Medulla oblongata (tissue), 1 donor: ENCODE measurements around the gene TP53AIP1.

Source experiments
- DNase-seq: peaks from one replicate; pipeline ENCODE4 v3.0.0-alpha.2; 2015; ENCODE audit errors: extremely low spot score

TP53AIP1 gene

GRCh38 chr11:128906185-128907050 is 36.3 kb downstream of the TP53AIP1 start:
- peak; percentile 78 for DNase-seq

DNA sequence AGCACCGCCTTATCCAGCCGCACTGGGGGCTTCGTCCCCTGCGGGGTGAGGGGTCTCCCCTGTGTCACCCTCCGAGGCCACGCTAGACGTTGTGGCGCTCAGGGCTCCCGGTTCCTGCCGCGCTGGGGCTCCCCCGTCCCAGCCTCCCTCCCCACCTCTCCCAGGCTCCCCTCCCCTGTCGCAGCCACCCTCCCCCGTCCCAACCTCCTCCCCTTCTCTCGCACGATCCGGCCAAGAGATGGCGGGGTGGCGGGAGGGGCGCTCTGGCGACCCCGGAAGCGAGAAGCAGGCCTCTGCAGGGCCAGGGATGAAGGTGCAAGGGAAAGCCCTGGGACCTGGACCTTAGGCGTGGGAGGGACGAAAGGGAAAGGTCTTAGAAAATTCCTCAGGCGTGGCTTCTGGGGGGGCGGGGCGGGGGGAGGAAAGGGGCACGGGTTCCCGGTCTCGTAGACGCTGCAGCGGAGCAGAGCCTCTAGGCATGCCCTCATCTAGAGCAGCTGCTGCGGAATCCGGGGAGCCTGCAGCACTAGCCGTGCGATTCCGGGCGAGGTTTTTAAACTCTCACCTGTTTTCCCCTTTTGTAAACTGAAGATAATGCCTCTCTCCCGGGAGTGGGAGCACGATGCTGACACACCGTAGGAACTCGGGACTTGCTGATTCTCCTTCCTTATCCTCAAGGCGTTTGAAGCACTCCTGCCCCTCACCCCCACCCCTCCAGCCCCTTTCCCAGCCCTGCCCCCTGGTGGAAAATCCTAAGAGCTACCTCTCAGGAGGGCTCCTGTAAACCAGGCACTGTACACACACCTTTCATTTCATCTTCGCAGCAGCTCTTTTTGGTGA is 37.1 kb downstream of the TP53AIP1 start:
- no peak for DNase-seq

- DNase-seq, result no peak
These were observed 37.9 kb downstream of the TP53AIP1 start for GRCh38 chr11:128904656-128905344.

DNA sequence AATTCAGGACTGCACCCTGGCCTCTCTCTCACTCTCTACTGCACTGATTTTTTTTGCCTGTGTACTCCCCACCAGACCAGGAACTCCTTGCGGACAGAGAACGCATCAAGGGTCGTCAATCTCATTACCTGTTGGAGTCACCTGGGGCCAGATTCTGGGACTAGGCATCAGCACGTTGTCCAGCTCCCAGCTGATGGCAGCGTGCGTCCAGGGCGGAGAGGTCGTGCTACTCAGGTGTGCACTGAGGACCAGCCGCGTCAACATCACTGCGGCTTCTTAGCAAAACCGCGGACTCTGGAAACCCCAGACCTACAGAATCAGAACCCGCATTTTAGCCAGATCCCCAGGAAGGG is 38.4 kb downstream of the TP53AIP1 start:
- no peak for DNase-seq

GRCh38 chr11:128903248-128904061 is 39.2 kb downstream of the TP53AIP1 start:
- DNase-seq, result peak; percentile 74

GRCh38 chr11:128902515-128903066 is 40.1 kb downstream of the TP53AIP1 start:
- DNase-seq, result no peak

GRCh38 chr11:128901653-128902514 is 40.8 kb downstream of the TP53AIP1 start:
- no peak for DNase-seq

- DNase-seq, result no peak
These were observed 42.2 kb downstream of the TP53AIP1 start for GRCh38 chr11:128900468-128900867.

DNA sequence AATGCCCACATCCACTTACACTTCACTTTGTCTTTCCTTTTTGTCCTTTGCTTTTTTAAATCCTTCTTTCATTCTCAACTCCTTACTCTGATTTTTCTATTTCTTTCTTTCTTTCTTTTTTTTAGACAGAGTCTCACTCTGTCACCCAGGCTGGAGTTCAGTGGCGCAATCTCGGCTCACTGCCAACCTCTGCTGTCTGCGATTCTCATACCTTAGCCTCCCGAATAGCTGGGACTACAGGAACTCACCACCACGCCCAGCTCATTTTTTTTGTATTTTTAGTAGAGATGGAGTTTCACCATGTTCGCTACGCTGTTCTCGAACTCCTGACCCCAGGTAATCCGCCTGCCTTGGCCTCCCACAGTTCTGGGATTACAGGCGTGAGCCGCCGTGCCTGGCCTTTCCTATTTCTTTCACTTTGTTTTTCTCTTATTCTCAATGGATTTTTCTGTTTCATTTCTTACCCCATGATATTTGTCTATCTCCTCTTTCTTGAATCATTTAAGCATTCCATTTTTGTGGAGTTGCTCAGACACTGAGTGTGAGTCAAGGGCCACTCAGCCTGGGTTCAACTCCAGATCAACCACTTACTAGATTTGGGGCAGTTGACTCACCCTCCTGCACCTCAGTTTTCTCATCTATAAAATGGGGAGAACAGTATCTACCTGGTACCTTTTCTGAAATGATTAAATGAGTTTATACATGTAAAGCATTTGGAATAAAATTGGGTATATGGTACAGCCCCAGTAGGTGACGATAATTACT is 43.9 kb downstream of the TP53AIP1 start:
- no peak for DNase-seq

- DNase-seq, result no peak
These were observed 44.8 kb downstream of the TP53AIP1 start for GRCh38 chr11:128897826-128898225.

- DNase-seq, result no peak
These were observed 46.3 kb downstream of the TP53AIP1 start for GRCh38 chr11:128896356-128896755.

- no peak for DNase-seq
These were observed 47.1 kb downstream of the TP53AIP1 start for GRCh38 chr11:128895526-128895925.

DNA sequence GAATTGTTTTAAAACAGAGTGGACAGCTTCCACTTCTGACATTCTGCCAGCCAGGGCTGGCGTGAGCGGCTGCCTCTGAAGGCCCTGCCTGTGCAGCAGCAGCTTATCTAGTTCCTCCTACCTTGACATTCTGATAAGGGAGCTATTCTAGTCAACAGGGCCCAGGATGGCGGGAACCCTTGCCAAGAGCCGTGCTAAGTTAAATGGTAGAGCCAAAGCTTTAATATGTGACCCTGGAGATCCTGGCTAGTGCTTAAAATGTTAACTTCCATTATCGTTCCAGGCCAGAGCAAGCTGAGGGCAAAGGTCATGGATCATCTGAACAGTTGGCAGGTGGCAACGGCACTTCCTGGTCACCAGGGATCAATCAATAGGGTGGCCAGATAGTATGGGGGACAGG is 48.0 kb downstream of the TP53AIP1 start:
- no peak for DNase-seq

- no peak for DNase-seq
These were observed 48.4 kb downstream of the TP53AIP1 start for GRCh38 chr11:128894286-128894681.

GRCh38 chr11:128893578-128894285 is 48.9 kb downstream of the TP53AIP1 start:
- DNase-seq, result no peak

- DNase-seq, result no peak
These were observed 49.7 kb downstream of the TP53AIP1 start for GRCh38 chr11:128892866-128893565.

GRCh38 chr11:128891913-128892398 is 50.7 kb downstream of the TP53AIP1 start:
- DNase-seq, result peak; percentile 51
